ENCODE measurements around the gene MDK. TPM values are rescaled to one million over a fixed set of nuclear protein-coding genes. Genes with fewer than 3 reads are reported as not detected.

Gene MDK
- total and polyA plus RNA-seq, 2 donors (not counting 3 experiments of a cell fraction or from before 2014, with no cell fraction given): 331 to 893 TPM

GRCh38 chr11:46390331-46391171, 9.1 kb downstream of the MDK start:
- TF ChIP-seq POLR2A (IDR thresholded peaks at IDR 0.05; ENCODE audit: low read depth, low read length): no peak
- TF ChIP-seq EZH2 (IDR thresholded peaks at IDR 0.05; ENCODE audit: borderline replicate concordance, low read depth, low read length, severe bottlenecking): peak; percentile 90
- BruUV-seq (replicated peaks): no TSS peak
- FAIRE-seq: no peak
- Histone ChIP-seq H3K4me2 (ENCODE audit: insufficient read depth, low read length) (no peak overlapping the region), H3K79me2 (ENCODE audit: control insufficient read depth, insufficient read depth, low read length) (no peaks in the 10 kb centered on the region), H3K36me3 (ENCODE audit: control insufficient read depth in 2 of 2, extremely low read depth in 1 of 2, insufficient read depth in 2 of 2, low read length in 2 of 2) (no peaks in the 10 kb centered on the region), H3K4me3 (replicated peaks in 1 of 3; ENCODE audit: insufficient read depth in 1 of 3, low read depth in 1 of 3, low read length in 3 of 3) (no peak overlapping the region), H3K27ac (ENCODE audit: insufficient read depth, low read depth, low read length) (no peak overlapping the region), H3K9me1 (replicated peaks; ENCODE audit: control insufficient read depth, extremely low read depth, insufficient read depth, low read length) (no peaks in the 10 kb centered on the region), H3K9ac (replicated peaks; ENCODE audit: extremely low read depth, insufficient read depth, low read length) (no peak overlapping the region), H2AFZ (ENCODE audit: low read depth, low read length) (no peak overlapping the region), H3K9me3 (replicated peaks; ENCODE audit: control insufficient read depth, insufficient read depth, low read length) (no peaks in the 10 kb centered on the region), H3K4me1 (ENCODE audit: control insufficient read depth, extremely low read depth, insufficient read depth, low read length) (peaks cover 3% of the 10 kb centered on the region), H3K27me3 (ENCODE audit: control insufficient read depth in 2 of 2, insufficient read depth in 2 of 2, low read length in 2 of 2) (peaks cover 23 to 39% of the 10 kb centered on the region in 2 experiments), H4K20me1 (replicated peaks; ENCODE audit: control insufficient read depth, extremely low read depth, insufficient read depth, low read length) (no peaks in the 10 kb centered on the region)
- dilution Hi-C loops (cut with MboI; ENCODE audit: extremely low pct_ligation_motif_present, low sequenced_read_pairs) (no loop called here), intact Hi-C loops (cut with micrococcal nuclease) (no loop called here)
- DNase-seq (ENCODE audit: low read depth, low spot score): no peak
- POLR2A ChIA-PET: no interaction called here
- CTCF ChIA-PET: interaction anchor here (0.7 to 7.2 kb wide), 14 partner anchors 8 to 310 kb away, joined by 3 to 99 read pairs (median 4); partner anchors contain the start of genes ARHGAP1, ATG13 and ZNF408

- FAIRE-seq: no peak
- peak overlapping the region in 1 of 3 experiments; percentile 36 for H3K4me3 ChIP-seq (replicated peaks in 1 of 3; ENCODE audit: insufficient read depth in 1 of 3, low read depth in 1 of 3, low read length in 3 of 3)
Observed at GRCh38 chr11:46391186-46391577, 9.7 kb downstream of the MDK start.

More at GRCh38 chr11:46391186-46391577, 9.7 kb downstream of the MDK start:
- Histone ChIP-seq H3K27me3 (ENCODE audit: control insufficient read depth in 2 of 2, insufficient read depth in 2 of 2, low read length in 2 of 2) (peaks cover 23 to 39% of the 10 kb centered on the region in 2 experiments), H3K79me2 (ENCODE audit: control insufficient read depth, insufficient read depth, low read length) (no peaks in the 10 kb centered on the region), H4K20me1 (replicated peaks; ENCODE audit: control insufficient read depth, extremely low read depth, insufficient read depth, low read length) (no peaks in the 10 kb centered on the region), H3K9me1 (replicated peaks; ENCODE audit: control insufficient read depth, extremely low read depth, insufficient read depth, low read length) (no peaks in the 10 kb centered on the region), H3K27ac (ENCODE audit: insufficient read depth, low read depth, low read length) (no peak overlapping the region), H3K9me3 (replicated peaks; ENCODE audit: control insufficient read depth, insufficient read depth, low read length) (no peaks in the 10 kb centered on the region), H3K4me2 (ENCODE audit: insufficient read depth, low read length) (no peak overlapping the region), H3K9ac (replicated peaks; ENCODE audit: extremely low read depth, insufficient read depth, low read length) (no peak overlapping the region), H3K36me3 (ENCODE audit: control insufficient read depth in 2 of 2, extremely low read depth in 1 of 2, insufficient read depth in 2 of 2, low read length in 2 of 2) (no peaks in the 10 kb centered on the region), H2AFZ (ENCODE audit: low read depth, low read length) (no peak overlapping the region), H3K4me1 (ENCODE audit: control insufficient read depth, extremely low read depth, insufficient read depth, low read length) (peaks cover 3% of the 10 kb centered on the region)
- no peak for DNase-seq (ENCODE audit: low read depth, low spot score)
- TF ChIP-seq POLR2AphosphoS5 (IDR thresholded peaks at IDR 0.05; ENCODE audit: insufficient read depth, low read depth, low read length) (no peak), EZH2 (IDR thresholded peaks at IDR 0.05; ENCODE audit: borderline replicate concordance, low read depth, low read length, severe bottlenecking) (peak; percentile 60), CTCF (IDR thresholded peaks at IDR 0.05; ENCODE audit: extremely low read depth in 1 of 2, insufficient read depth in 1 of 2, low read depth in 1 of 2, low read length in 2 of 2) (no peak), MAX (IDR thresholded peaks at IDR 0.05; ENCODE audit: insufficient read depth, insufficient read length) (no peak)
- BruUV-seq (replicated peaks): no TSS peak
- dilution Hi-C loops (cut with MboI; ENCODE audit: extremely low pct_ligation_motif_present, low sequenced_read_pairs) (no loop called here), intact Hi-C loops (cut with micrococcal nuclease) (no loop called here)
- CTCF ChIA-PET: interaction anchor here (0.9 to 7.2 kb wide), 18 partner anchors 8 to 310 kb away, joined by 3 to 99 read pairs (median 6); partner anchors contain the start of genes ARHGAP1, MDK and ZNF408
- POLR2A ChIA-PET: no interaction called here
